ENCODE data around the gene GPR18.
"Not testable (repeated sequence)": the region's sequence is repeated elsewhere in the genome, so short reads cannot be mapped to it uniquely, and the experiment has no call there.

DNA sequence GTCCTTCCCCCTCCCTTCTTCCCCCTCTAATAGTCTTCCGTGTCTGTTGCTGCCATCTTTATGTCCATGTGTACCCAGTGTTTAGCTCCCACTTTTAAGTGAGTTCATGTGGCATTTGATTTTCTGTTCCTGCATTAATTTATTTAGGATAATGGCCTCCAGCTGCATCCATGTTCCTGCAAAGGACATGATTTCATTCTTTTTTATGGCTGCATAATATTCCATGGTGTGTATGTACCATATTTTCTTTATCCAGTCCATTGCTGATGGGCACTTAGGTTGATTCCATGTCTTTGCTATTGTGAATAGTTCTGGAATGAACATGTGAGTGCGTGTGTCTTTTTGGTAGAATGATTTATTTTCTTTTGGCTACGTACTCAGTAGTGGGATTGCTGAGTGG, 9.0 kb downstream of the GPR18 start:
- TF ChIP-seq POLR2A, CTCF (IDR thresholded peaks at IDR 0.05): not testable (repeated sequence)

All from uterus (tissue), 2 donors.